HG03097 (cell line): Measurements from ENCODE around the gene SYCE1L.
A peak's percentile ranks its signal among the peaks of the same experiment; 100 is the strongest.

Experiments
- ATAC-seq: cut with Tn5 transposase; IDR thresholded peaks from one replicate; pipeline ENCODE4 v1.9.1; 2021; ENCODE audit not compliant: unreplicated experiment, low FRiP score

SYCE1L gene

GRCh38 chr16:77195411-77195810, 3.8 kb upstream of the SYCE1L start:
- no peak for ATAC-seq

GRCh38 chr16:77197747-77198146, 1.5 kb upstream of the SYCE1L start:
- no peak for ATAC-seq

- ATAC-seq: no peak
Measured at GRCh38 chr16:77206533-77206932, 7.3 kb downstream of the SYCE1L start.

GRCh38 chr16:77207030-77207429, 7.8 kb downstream of the SYCE1L start:
- ATAC-seq: no peak

- no peak for ATAC-seq
Measured at GRCh38 chr16:77208382-77208781, 9.2 kb downstream of the SYCE1L start.

GRCh38 chr16:77211880-77212740, 12.9 kb downstream of the SYCE1L start:
- peak; percentile 58 for ATAC-seq

- ATAC-seq: peak; percentile 66
Measured at GRCh38 chr16:77212741-77213541, 13.7 kb downstream of the SYCE1L start.

GRCh38 chr16:77213542-77214106, 14.4 kb downstream of the SYCE1L start:
- no peak for ATAC-seq

GRCh38 chr16:77214411-77215138, 15.4 kb downstream of the SYCE1L start:
- no peak for ATAC-seq

- ATAC-seq: no peak
Measured at GRCh38 chr16:77219437-77219836, 20.2 kb downstream of the SYCE1L start.

- no peak for ATAC-seq
Measured at GRCh38 chr16:77220427-77220826, 21.2 kb downstream of the SYCE1L start.

GRCh38 chr16:77221482-77221881, 22.3 kb downstream of the SYCE1L start:
- ATAC-seq: no peak

GRCh38 chr16:77223184-77223583, 24.0 kb downstream of the SYCE1L start:
- ATAC-seq: no peak

GRCh38 chr16:77225182-77225581, 26.0 kb downstream of the SYCE1L start:
- no peak for ATAC-seq

- no peak for ATAC-seq
Measured at GRCh38 chr16:77227745-77228144, 28.5 kb downstream of the SYCE1L start.

GRCh38 chr16:77231047-77231446, 31.8 kb downstream of the SYCE1L start:
- no peak for ATAC-seq

GRCh38 chr16:77233799-77234519, 34.8 kb downstream of the SYCE1L start:
- no peak for ATAC-seq

GRCh38 chr16:77234611-77235010, 35.4 kb downstream of the SYCE1L start:
- no peak for ATAC-seq

- peak; percentile 99 for ATAC-seq
Measured at GRCh38 chr16:77236063-77236511, 36.9 kb downstream of the SYCE1L start.

- ATAC-seq: no peak
Measured at GRCh38 chr16:77238593-77238992, 39.4 kb downstream of the SYCE1L start.
